HG03469 (cell line): ENCODE data around the gene BPNT1.
"Not testable (repeated sequence)": the region's sequence is repeated elsewhere in the genome, so short reads cannot be mapped to it uniquely, and the experiment has no call there.

Experiments used
- ATAC-seq: cut with Tn5 transposase; IDR thresholded peaks from one replicate; pipeline ENCODE4 v1.9.1; 2021; ENCODE audit warnings: mild to moderate bottlenecking, moderate library complexity, moderate number of reproducible peaks; ENCODE audit not compliant: unreplicated experiment

BPNT1 gene, protein sequence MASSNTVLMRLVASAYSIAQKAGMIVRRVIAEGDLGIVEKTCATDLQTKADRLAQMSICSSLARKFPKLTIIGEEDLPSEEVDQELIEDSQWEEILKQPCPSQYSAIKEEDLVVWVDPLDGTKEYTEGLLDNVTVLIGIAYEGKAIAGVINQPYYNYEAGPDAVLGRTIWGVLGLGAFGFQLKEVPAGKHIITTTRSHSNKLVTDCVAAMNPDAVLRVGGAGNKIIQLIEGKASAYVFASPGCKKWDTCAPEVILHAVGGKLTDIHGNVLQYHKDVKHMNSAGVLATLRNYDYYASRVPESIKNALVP

DNA sequence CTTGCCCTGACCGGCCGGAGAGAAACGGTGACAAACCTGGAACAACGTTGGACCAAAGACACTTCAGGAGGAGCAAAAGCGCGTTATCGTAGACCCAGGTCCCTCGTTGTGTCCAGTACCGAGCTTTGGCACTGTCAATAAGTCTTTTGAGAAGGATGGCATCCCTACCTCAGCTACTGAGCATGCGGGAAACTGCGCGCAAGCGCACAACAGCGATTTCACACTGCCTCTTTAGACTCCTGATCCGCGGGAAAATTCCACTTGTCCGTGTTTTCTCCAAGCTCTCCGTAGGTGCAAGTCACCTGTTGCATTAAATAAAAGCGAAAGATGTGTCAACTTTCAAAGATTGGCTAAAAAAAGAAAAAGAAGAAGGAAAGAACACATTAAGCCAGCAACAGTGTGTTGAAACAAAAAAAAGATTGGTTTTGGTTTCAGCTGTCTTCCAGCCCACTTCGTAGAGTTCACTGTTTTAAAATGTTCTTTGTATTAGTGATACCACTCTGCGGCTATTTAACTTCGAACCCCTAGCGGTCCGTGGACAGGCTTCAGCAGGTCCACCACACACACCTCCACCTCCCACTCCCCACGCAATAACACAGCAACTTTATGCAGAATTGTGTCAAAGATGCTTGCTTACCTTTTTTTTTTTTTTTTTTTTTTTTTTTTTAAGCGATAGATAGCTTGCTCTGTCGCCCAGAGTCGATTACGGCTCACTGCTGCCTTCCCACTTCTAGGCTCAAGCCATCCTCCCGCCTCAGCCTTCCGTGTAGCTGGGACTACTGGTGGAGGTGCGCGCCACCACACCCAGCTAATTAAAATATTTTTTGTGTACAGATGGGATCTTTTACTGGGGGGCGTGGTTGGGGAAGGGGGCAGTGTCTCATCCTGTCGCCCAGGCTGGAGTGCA is at the start of gene BPNT1:
TSS of gene BPNT1 (minus strand) at position 139 of the 907 bp plus-strand sequence. CDS start 9,942 bp downstream, outside the sequence.
- peak; percentile 55 for ATAC-seq

DNA sequence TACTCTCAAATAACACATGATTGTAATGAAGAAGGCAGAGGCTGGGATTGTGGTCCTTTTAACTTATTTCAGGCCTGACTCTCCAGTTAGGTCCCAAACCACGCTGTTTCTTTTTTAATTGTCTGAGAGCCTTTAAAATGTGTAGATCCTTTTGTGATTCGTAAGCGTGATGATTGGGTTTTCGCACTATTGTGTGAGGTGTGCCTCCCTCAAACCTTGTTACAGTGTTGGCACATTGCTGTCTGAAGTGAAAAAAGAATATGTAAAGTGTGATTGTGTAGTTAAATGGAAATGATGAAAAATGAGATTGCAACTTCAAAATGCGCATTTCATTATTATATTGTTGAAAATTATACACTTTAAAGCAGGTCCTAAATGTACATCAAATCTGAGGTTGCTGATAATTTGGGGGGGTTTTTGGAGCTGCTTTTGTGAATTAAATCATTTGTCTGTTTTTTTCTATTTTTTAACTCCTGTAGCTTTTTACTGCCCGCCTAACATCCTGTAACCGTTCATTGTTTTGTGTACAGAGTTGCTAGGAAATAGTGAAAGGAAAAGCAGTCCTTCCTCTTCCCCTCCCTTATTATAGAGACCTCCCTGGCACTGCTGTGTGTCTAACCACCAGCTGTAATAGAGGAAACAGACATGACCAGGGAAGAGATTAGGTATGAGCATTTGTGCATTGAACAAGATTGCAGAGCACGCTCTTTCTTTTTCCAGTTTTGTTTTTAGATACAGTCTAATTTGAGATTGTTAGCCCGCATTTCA is 47.6 kb upstream of the BPNT1 start:
- ATAC-seq: no peak

- no peak for ATAC-seq
Measured at GRCh38 chr1:220135755-220136154, 46.2 kb upstream of the BPNT1 start.

- no peak for ATAC-seq
Measured at GRCh38 chr1:220129479-220130210, 40.1 kb upstream of the BPNT1 start.

DNA sequence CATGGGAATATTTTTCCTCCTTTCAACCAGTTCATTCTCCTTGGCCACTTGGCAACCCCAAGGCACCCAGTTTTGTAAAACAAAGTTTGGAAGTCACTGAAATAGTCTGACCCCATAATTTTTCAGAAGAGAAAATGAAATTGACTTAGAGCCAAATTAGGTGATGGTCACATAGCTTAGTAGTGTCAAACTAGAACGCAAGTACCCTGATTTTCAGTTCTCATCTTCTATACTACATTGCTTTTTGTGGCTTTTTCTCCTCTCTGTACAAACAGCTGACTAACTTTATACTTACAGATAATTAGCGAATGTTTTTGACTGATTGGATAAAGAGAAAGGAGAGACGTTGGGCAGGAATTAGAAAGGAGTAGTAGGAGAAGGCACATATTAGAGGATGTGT is 37.5 kb upstream of the BPNT1 start:
- no peak for ATAC-seq

GRCh38 chr1:220124542-220124941 is 35.0 kb upstream of the BPNT1 start:
- no peak for ATAC-seq

GRCh38 chr1:220123889-220124288 is 34.3 kb upstream of the BPNT1 start:
- ATAC-seq: no peak

DNA sequence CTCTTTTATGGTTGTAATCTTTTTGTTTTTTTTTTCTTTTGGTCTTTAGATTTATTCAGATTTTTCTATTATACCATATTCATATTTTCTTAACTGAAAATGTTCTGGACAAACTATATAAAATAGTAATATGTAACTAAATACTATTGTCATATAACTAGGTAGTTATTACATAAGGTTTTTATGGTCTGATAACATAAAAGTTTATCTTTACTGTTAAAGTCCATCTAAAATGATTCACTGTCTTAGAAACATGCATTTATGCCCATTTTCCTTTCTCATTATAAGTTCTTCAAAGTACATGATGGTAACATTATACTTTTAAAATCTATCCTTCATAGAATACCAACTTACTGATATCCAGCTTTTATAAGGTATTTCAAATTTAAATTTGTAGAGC is 33.5 kb upstream of the BPNT1 start:
- ATAC-seq: no peak

DNA sequence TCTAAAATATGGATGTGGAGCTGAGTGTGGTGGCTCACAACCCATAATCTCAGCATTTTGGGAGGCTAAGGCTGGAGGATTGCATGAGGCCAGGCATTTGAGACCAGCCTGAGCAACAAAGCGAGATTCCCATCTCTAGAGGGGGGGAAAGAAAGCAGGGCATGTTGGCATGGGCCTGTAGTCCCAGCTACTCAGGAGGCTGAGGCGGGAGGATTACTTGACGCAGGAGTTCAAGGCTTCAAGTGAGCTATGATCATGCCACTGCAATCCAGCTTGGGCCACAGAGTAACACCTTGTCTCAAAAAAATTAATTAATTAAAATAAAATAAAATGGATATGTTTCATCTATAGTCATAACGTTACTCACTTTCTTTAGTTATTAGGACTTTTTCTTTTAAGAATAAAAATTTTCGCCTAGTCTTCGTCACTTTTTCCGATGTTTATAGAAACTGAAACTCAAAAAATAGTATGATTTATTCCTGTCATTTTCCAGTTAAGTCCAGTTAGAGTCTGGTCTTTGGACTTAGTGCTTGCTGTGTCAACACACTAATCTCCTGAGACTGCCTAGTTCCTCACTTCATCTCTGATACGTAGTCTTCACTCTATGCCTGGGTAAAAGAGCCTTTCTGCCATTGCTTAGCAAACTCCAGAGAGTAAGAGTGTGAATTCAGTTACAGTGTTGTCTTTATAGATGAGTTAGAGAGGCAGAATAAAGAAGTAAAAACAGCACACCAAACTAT is 32.4 kb upstream of the BPNT1 start:
- ATAC-seq: no peak

DNA sequence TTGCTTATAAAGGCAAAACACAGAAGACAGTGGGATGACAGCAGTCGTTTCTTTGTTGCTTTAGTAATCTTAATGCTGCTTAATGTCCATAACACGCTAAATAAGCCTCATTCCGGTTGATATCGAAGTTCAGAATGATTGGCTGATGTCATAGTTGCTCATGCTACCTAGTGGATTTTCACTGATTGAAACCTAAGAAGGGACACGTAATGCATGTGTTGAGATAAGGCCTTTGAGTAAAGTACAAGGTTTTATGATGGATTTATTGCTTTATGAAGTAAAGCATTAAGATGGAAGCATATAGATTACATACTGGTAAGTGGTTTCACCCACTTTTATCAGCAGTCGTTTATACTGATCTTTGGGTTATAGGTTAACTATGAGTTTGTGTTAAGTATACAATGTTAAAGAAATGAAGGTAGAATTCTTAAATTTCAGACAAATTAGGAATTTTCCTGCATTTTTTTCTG is 29.5 kb upstream of the BPNT1 start:
- no peak for ATAC-seq

DNA sequence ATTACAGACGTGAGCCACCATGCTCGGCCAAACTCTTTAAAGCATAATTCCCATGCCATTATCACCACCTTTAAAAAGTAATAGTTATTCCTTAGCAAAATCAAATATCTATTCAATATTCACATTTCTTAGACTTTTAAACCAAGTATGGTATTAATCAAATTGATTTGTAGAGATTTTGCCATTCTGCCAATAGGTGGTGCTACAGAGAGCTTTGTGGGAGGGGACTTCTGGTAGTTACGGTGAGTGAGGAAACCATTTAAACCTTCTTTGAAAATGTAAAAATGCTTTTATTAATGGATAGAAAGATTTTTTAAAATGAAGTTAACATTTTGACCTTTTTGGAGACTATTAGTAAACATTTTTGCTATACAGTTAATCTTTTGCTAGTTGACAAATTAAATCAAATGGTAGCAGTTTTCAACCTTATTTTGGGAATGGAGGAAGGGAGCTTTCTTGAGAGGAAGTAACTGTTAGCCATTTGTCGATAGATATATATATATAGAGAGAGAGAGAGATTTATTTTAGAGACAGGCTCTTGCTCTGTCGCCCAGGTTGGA is 23.6 kb upstream of the BPNT1 start:
- no peak for ATAC-seq

DNA sequence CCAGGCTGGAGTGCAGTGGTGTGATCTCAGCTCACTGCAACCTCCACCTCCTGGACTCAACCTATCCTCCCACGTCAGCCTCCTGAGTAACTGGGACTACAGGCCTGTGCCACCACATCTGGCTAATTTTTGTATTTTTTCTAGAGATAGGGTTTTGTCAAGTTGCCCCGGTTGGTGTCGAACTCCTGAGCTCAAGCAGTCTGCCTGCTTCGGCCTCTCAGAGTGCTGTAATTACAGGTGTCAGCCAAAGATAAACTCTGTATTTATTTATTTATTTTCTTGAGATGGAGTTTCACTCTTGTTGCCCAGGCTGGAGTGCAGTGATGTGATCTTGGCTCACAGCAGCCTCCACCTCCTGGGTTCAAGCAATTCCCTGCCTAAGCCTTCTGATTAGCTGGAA is 23.0 kb upstream of the BPNT1 start:
- ATAC-seq: not testable (repeated sequence)

GRCh38 chr1:220110473-220110872 is 20.9 kb upstream of the BPNT1 start:
- not testable (repeated sequence) for ATAC-seq

- ATAC-seq: no peak
Measured at GRCh38 chr1:220099826-220100225, 10.2 kb upstream of the BPNT1 start.

GRCh38 chr1:220094016-220094911 is 4.7 kb upstream of the BPNT1 start, which contains the start of gene IARS2:
IARS2 (plus strand) TSS chr1:220094132; CDS start chr1:220094217, 85 bp downstream.
- ATAC-seq: peak; percentile 32

- ATAC-seq: peak; percentile 1
Measured at GRCh38 chr1:220093361-220094015, 3.9 kb upstream of the BPNT1 start.

GRCh38 chr1:220092694-220093093 is 3.1 kb upstream of the BPNT1 start:
- no peak for ATAC-seq

GRCh38 chr1:220086261-220086686 is 3.3 kb downstream of the BPNT1 start:
- ATAC-seq: peak; percentile 47
